ENCODE data around the gene GLG1. TPM values are rescaled to one million over a fixed set of nuclear protein-coding genes. Genes with fewer than 3 reads are reported as not detected.
"Not testable (repeated sequence)": the region's sequence is repeated elsewhere in the genome, so short reads cannot be mapped to it uniquely, and the experiment has no call there.

Gene GLG1
- 100 to 1,000 TPM; 116 to 132 TPM for total RNA-seq
- 100 to 1,000 TPM; 131 to 147 (median 138) TPM for polyA plus RNA-seq (ENCODE audit: insufficient read length in 6 of 6)
- long read RNA-seq, donor 1, full-length matches to known transcripts, result 17 of 27 reads
- long read RNA-seq, donor 1, partial matches to known transcripts, result 10 of 27 reads
- long read RNA-seq, donor 1, other reads (novel, unspliced or antisense), result 0 of 27 reads
- long read RNA-seq, donor 2, full-length matches to known transcripts, result 14 of 19 reads
- long read RNA-seq, donor 2, partial matches to known transcripts, result 5 of 19 reads
- long read RNA-seq, donor 2, other reads (novel, unspliced or antisense), result 0 of 19 reads
- long read RNA-seq, donor 3, full-length matches to known transcripts, result 10 of 10 reads
- long read RNA-seq, donor 3, partial matches to known transcripts, result 0 of 10 reads
- long read RNA-seq, donor 3, other reads (novel, unspliced or antisense), result 0 of 10 reads
- long read RNA-seq, donor 4, partial matches to known transcripts, result 8 of 13 reads
- long read RNA-seq, donor 4, other reads (novel, unspliced or antisense), result 5 of 13 reads
- long read RNA-seq, donor 5, full-length matches to known transcripts, result 16 of 16 reads
- long read RNA-seq, donor 5, partial matches to known transcripts, result 0 of 16 reads
- long read RNA-seq, donor 5, other reads (novel, unspliced or antisense), result 0 of 16 reads
- long read RNA-seq, donor 6, full-length matches to known transcripts, result 14 of 14 reads
- long read RNA-seq, donor 6, partial matches to known transcripts, result 0 of 14 reads
- long read RNA-seq, donor 6, other reads (novel, unspliced or antisense), result 0 of 14 reads
- long read RNA-seq, donor 7, full-length matches to known transcripts, result 6 of 6 reads
- long read RNA-seq, donor 7, partial matches to known transcripts, result 0 of 6 reads
- long read RNA-seq, donor 7, other reads (novel, unspliced or antisense), result 0 of 6 reads
- long read RNA-seq, donor 8, full-length matches to known transcripts, result 9 of 9 reads
- long read RNA-seq, donor 8, partial matches to known transcripts, result 0 of 9 reads
- long read RNA-seq, donor 8, other reads (novel, unspliced or antisense), result 0 of 9 reads
- long read RNA-seq, donor 9, full-length matches to known transcripts, result 1 of 1 reads
- long read RNA-seq, donor 9, partial matches to known transcripts, result 0 of 1 reads
- long read RNA-seq, donor 9, other reads (novel, unspliced or antisense), result 0 of 1 reads
- long read RNA-seq, donor 10, full-length matches to known transcripts, result 1 of 8 reads
- long read RNA-seq, donor 10, partial matches to known transcripts, result 6 of 8 reads
- long read RNA-seq, donor 10, other reads (novel, unspliced or antisense), result 1 of 8 reads
- long read RNA-seq, donor 11, result 0 reads
- long read RNA-seq, donor 12, full-length matches to known transcripts, result 11 of 82 reads
- long read RNA-seq, donor 12, partial matches to known transcripts, result 71 of 82 reads
- long read RNA-seq, donor 12, other reads (novel, unspliced or antisense), result 0 of 82 reads

DNA sequence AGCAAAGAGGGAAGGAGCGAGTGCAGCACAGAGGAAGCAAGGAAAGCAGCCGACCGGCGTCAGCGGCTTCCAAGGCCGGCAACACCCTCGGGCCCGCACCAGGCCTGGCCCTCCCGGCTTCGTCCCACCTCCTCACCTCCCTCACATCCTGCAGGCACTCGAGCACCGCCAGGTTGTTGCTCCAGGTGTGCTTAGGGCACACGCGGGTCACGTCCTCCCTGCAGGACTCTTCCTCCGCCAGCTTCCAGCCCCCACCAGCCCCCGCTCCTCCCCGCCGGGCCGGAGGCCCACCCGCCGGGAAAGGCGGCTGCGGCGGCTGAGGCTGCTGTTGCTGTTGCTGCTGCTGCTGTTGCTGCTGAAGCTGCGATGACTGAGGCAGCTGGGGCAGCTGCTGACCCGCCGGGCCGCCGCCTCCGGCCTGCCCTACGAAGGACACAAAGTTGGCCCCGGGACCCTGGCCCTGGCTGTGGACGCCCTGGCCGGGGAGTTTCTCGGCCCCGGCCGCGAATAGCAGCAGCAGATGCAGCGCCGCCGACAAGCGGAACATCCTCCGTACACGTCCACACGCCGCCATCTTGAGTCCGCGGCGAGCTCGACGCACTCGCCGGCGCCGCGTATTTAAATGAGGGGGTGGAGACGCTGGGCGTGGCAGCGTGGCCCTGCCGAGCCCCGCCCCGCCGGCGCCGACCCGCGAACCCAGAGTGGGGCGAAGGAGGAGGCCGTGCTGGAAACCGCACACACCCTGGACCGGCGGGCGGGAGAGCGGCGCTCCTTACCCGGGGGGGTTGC, at the start of gene GLG1:
TSS of gene GLG1 (minus strand) at position 594 of the 789 bp plus-strand sequence. CDS start at position 574, 20 bp downstream.
- DNase-seq (peak; percentile 89 to 99 (median 95)), ATAC-seq (peak; percentile 98)
- H3K27me3 ChIP-seq, result no peaks in the 10 kb centered on the region
- peak within 1 kb of the TSS; percentile 95 to 97 for H3K27ac ChIP-seq
- peaks cover 26 to 51% of the 10 kb centered on the region in 2 donors for H3K4me1 ChIP-seq
- peak within 1 kb of the TSS; percentile 95 to 97 for H3K4me3 ChIP-seq
- TF ChIP-seq, protein P1, sequence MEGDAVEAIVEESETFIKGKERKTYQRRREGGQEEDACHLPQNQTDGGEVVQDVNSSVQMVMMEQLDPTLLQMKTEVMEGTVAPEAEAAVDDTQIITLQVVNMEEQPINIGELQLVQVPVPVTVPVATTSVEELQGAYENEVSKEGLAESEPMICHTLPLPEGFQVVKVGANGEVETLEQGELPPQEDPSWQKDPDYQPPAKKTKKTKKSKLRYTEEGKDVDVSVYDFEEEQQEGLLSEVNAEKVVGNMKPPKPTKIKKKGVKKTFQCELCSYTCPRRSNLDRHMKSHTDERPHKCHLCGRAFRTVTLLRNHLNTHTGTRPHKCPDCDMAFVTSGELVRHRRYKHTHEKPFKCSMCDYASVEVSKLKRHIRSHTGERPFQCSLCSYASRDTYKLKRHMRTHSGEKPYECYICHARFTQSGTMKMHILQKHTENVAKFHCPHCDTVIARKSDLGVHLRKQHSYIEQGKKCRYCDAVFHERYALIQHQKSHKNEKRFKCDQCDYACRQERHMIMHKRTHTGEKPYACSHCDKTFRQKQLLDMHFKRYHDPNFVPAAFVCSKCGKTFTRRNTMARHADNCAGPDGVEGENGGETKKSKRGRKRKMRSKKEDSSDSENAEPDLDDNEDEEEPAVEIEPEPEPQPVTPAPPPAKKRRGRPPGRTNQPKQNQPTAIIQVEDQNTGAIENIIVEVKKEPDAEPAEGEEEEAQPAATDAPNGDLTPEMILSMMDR (IDR thresholded peaks at IDR 0.05), result no peak
- H3K9me3 ChIP-seq, result no peaks in the 10 kb centered on the region
- intact Hi-C loops (cut with DNase I), result no loop called here
- H3K36me3 ChIP-seq, result no peaks in the 10 kb centered on the region

DNA sequence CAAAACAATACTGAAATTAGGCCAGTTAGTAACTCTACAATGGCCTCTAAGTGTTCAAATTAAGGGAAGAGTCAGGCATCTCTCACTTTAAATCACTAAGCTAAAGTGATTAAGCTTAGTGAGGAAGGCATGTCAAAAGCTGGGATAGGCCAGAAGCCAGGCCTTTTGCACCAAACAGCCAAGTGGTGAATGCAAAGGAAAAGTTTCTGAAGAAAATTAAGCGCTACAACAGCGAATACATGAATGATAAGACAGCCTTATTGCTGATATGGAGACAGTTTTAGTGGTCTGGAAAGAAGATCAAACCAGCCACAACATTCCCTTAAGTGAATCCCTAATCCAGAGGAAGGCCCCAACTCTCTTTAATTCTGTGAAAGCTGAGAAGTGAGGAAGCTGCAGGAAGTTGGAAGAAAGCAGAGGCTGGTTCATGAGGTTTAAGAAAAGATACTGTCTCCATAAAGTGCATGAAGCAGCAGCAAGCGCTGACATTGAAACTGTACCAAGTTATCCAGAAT, 47.7 kb upstream of the GLG1 start:
- ATAC-seq (no peak), DNase-seq (no peak)
- TF ChIP-seq, protein P1 (IDR thresholded peaks at IDR 0.05), result no peak
- intact Hi-C loops (cut with DNase I), result no loop called here
- Histone ChIP-seq H3K27ac (no peak overlapping the region), H3K9me3 (no peaks in the 10 kb centered on the region), H3K36me3 (peaks cover 0 to 62% of the 10 kb centered on the region in 2 donors), H3K4me3 (no peak overlapping the region), H3K27me3 (no peaks in the 10 kb centered on the region), H3K4me1 (peaks cover 0 to 19% of the 10 kb centered on the region in 2 donors)

DNA sequence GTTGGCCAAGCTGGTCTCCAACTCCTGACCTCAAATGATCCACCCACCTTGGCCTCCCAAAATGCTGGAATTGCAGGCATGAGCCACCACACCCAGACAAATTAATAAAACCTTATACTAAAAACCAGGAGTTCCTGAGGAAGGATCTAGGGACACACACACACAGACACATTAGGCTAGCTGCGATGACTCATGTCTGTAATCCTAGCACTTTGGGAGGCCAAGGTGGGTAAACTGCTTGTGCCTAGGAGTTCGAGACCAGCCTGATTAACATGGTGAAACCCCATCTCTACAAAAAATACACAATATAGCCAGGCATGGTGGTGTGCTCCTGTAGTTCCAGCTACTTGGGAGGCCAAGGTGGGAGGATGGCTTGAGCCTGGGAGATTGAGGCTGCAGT, 46.0 kb upstream of the GLG1 start:
- H3K4me3 ChIP-seq; H3K27me3 ChIP-seq; H3K27ac ChIP-seq; DNase-seq; ATAC-seq; H3K4me1 ChIP-seq; H3K9me3 ChIP-seq; intact Hi-C loops (cut with DNase I): not testable (repeated sequence)
- peaks cover 0 to 64% of the 10 kb centered on the region in 2 donors for H3K36me3 ChIP-seq

DNA sequence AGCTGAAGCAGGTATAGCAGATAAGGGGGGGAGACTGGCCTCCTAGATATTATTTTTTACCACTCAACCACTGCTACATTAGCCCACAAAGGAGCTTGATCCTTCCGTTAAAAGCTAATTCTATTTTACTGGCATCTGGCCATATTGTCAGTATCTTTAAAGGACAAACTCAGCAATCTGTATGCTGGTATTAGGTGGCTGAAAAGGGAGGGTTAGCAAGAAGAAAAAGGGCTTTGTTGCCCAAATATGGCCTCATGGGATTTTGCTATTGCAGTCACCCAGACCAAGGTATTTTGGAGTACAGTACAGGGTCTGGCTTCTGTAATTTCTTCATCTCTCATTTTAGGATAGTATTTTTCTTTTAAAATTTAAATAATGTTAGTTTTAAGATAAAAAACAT, 45.3 kb upstream of the GLG1 start:
- H3K27ac ChIP-seq, result no peak overlapping the region
- no peaks in the 10 kb centered on the region for H3K9me3 ChIP-seq

More for the DNA sequence above, 45.3 kb upstream of the GLG1 start:
- Histone ChIP-seq H3K4me3 (no peak overlapping the region), H3K36me3 (peaks cover 0 to 70% of the 10 kb centered on the region in 2 donors), H3K4me1 (peaks cover 0 to 4% of the 10 kb centered on the region in 2 donors), H3K27me3 (no peaks in the 10 kb centered on the region)
- ATAC-seq, result no peak
- no peak for DNase-seq
- TF ChIP-seq, protein P1 (IDR thresholded peaks at IDR 0.05), result no peak
- intact Hi-C loops (cut with DNase I), result no loop called here
